K562 (cell line): ENCODE results near the gene MPDU1. TPM values are rescaled to one million over a fixed set of nuclear protein-coding genes. Genes with fewer than 3 reads are reported as not detected.
A peak's percentile ranks its signal among the peaks of the same experiment; 100 is the strongest.

Experiments
- HDAC1 ChIP-seq, 2 experiments: fragments of 450-650 bp; IDR thresholded peaks; 2 replicates each; pipeline ENCODE4 v1.6.1; 2016 to 2017; ENCODE audit warnings: inconsistent platforms in 1 of 2, mild to moderate bottlenecking in 1 of 2, moderate library complexity in 1 of 2
- LCOR ChIP-seq: sonication (generic); formaldehyde crosslinking; IDR thresholded peaks from 2 replicates; pipeline ENCODE4 v1.8.0; 2022; ENCODE audit warnings: mild to moderate bottlenecking, missing genetic modification reagents
- NR1H2 ChIP-seq: sonication (generic); formaldehyde crosslinking; IDR thresholded peaks from 2 replicates; pipeline ENCODE4 v1.4.0; 2020; ENCODE audit warnings: mild to moderate bottlenecking, missing genetic modification reagents
- SMC3 ChIP-seq: conservative IDR thresholded peaks from 2 replicates; pipeline ENCODE4 v1.6.1; 2011; ENCODE audit warnings: low read depth, low read length, improper control_type of control experiment; ENCODE audit not compliant: insufficient read depth
- ZNF75A ChIP-seq: fragments of 450-650 bp; formaldehyde crosslinking; IDR thresholded peaks from 2 replicates; pipeline ENCODE4 v1.4.0; 2020; ENCODE audit warnings: mild to moderate bottlenecking
- ZNF830 ChIP-seq: fragments of 250-450 bp; sonication (Bioruptor Pico); IDR thresholded peaks from 2 replicates; pipeline ENCODE4 v1.5.0; 2021; ENCODE audit warnings: mild to moderate bottlenecking
- polyA plus RNA-seq, 8 experiments: library from polyadenylated mRNA; depleted of rRNA in 4 of 8; stranded (reverse) in 5 of 8; unstranded in 3 of 8; fragments of >200 nt; fragmentation: Nextera tagmentation in 2 of 8; fragmentation: Illumina TruSeq in 1 of 8; extraction: Ambion mirVana in 2 of 8; extraction: Trizol in 1 of 8; gene quantifications; 2 replicates each; pipeline versions ENCODE4 v1.2.1 to v1.2.3, GENCODE V29; 2011 to 2014; ENCODE audit warnings: inconsistent platforms in 1 of 8, missing spikeins in 1 of 8
- total RNA-seq, 7 experiments: library from RNA; depleted of rRNA in 6 of 7; stranded (reverse); fragments of >200 nt in 6 of 7; fragmentation: Illumina TruSeq in 2 of 7; extraction: Trizol in 2 of 7; gene quantifications; 2 replicates each; pipeline versions ENCODE4 v1.2.1 to v1.2.3, GENCODE V29; 2011 to 2021; ENCODE audit warnings: low replicate concordance in 1 of 7
- TF ChIP-seq, protein P1 (sequence below), 2 experiments: fragments of 450-650 bp; formaldehyde crosslinking in 1 of 2; IDR thresholded peaks; 2 replicates each; pipeline versions ENCODE4 v1.4.0 to v1.6.1; 2014 to 2020; ENCODE audit warnings: mild to moderate bottlenecking in 2 of 2, borderline replicate concordance in 1 of 2, low read depth in 1 of 2
- TF ChIP-seq, protein P2 (sequence below): fragments of 250-450 bp; sonication (Bioruptor Pico); IDR thresholded peaks from 2 replicates; pipeline ENCODE4 v1.9.0; 2021; ENCODE audit warnings: mild to moderate bottlenecking
- TF ChIP-seq, protein P3 (sequence below): fragments of 450-650 bp; formaldehyde crosslinking; IDR thresholded peaks from 2 replicates; pipeline ENCODE4 v1.4.0; 2022; ENCODE audit warnings: mild to moderate bottlenecking, moderate library complexity
- TF ChIP-seq, protein P4 (sequence below): fragments of 250-450 bp; sonication (Bioruptor Pico); IDR thresholded peaks from 2 replicates; pipeline ENCODE4 v1.5.0; 2020; ENCODE audit warnings: mild to moderate bottlenecking, borderline replicate concordance
- TF ChIP-seq, protein P5 (sequence below), 2 experiments: fragments of 450-650 bp; IDR thresholded peaks; 2 replicates each; pipeline ENCODE4 v1.6.1; 2016
- TF ChIP-seq, protein P6 (sequence below): fragments of 250-450 bp; sonication (Bioruptor Pico); IDR thresholded peaks from 2 replicates; pipeline ENCODE4 v1.5.0; 2020; ENCODE audit warnings: mild to moderate bottlenecking

The MPDU1 gene
- total and polyA plus RNA-seq, 9 of the 15 experiments (the other 6 are each of a cell fraction or from before 2014, with no cell fraction given) = 4.9 to 179 (median 77.1) TPM

DNA sequence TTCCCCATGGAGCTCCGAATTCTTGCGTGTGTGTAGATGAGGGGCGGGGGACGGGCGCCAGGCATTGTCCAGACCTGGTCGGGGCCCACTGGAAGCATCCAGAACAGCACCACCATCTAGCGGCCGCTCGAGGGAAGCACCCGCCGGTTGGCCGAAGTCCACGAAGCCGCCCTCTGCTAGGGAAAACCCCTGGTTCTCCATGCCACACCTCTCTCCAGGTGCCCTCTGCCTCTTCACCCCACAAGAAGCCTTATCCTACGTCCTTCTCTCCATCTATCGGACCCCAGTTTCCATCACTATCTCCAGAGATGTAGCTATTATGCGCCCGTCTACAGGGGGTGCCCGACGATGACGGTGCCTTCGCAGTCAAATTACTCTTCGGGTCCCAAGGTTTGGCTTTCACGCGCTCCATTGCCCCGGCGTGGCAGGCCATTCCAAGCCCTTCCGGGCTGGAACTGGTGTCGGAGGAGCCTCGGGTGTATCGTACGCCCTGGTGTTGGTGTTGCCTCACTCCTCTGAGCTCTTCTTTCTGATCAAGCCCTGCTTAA lies 22.6 kb upstream of the MPDU1 start (continued):
- TF ChIP-seq, protein P1, sequence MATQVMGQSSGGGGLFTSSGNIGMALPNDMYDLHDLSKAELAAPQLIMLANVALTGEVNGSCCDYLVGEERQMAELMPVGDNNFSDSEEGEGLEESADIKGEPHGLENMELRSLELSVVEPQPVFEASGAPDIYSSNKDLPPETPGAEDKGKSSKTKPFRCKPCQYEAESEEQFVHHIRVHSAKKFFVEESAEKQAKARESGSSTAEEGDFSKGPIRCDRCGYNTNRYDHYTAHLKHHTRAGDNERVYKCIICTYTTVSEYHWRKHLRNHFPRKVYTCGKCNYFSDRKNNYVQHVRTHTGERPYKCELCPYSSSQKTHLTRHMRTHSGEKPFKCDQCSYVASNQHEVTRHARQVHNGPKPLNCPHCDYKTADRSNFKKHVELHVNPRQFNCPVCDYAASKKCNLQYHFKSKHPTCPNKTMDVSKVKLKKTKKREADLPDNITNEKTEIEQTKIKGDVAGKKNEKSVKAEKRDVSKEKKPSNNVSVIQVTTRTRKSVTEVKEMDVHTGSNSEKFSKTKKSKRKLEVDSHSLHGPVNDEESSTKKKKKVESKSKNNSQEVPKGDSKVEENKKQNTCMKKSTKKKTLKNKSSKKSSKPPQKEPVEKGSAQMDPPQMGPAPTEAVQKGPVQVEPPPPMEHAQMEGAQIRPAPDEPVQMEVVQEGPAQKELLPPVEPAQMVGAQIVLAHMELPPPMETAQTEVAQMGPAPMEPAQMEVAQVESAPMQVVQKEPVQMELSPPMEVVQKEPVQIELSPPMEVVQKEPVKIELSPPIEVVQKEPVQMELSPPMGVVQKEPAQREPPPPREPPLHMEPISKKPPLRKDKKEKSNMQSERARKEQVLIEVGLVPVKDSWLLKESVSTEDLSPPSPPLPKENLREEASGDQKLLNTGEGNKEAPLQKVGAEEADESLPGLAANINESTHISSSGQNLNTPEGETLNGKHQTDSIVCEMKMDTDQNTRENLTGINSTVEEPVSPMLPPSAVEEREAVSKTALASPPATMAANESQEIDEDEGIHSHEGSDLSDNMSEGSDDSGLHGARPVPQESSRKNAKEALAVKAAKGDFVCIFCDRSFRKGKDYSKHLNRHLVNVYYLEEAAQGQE (IDR thresholded peaks at IDR 0.05; ENCODE audit: borderline replicate concordance) = peak; percentile 59
- TF ChIP-seq, protein P1 (CRISPR knock-in tag; IDR thresholded peaks at IDR 0.05; ENCODE audit: low read depth) = no peak
- TF ChIP-seq, protein P2, sequence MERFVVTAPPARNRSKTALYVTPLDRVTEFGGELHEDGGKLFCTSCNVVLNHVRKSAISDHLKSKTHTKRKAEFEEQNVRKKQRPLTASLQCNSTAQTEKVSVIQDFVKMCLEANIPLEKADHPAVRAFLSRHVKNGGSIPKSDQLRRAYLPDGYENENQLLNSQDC (CRISPR knock-in tag) = no peak
- TF ChIP-seq, protein P3, sequence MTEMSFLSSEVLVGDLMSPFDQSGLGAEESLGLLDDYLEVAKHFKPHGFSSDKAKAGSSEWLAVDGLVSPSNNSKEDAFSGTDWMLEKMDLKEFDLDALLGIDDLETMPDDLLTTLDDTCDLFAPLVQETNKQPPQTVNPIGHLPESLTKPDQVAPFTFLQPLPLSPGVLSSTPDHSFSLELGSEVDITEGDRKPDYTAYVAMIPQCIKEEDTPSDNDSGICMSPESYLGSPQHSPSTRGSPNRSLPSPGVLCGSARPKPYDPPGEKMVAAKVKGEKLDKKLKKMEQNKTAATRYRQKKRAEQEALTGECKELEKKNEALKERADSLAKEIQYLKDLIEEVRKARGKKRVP (CRISPR knock-in tag) = no peak
- TF ChIP-seq ZNF830 (CRISPR knock-in tag) (no peak), LCOR (CRISPR knock-in tag) (no peak), ZNF75A (CRISPR knock-in tag) (no peak), NR1H2 (CRISPR knock-in tag) (no peak), HDAC1 (IDR thresholded peaks at IDR 0.05) (peak in 1 of 2 experiments; percentile 56; a peak in 1 of 4 replicates), SMC3 (peak; percentile 63; the same call in 1 of the 2 replicates)
- TF ChIP-seq, protein P4, sequence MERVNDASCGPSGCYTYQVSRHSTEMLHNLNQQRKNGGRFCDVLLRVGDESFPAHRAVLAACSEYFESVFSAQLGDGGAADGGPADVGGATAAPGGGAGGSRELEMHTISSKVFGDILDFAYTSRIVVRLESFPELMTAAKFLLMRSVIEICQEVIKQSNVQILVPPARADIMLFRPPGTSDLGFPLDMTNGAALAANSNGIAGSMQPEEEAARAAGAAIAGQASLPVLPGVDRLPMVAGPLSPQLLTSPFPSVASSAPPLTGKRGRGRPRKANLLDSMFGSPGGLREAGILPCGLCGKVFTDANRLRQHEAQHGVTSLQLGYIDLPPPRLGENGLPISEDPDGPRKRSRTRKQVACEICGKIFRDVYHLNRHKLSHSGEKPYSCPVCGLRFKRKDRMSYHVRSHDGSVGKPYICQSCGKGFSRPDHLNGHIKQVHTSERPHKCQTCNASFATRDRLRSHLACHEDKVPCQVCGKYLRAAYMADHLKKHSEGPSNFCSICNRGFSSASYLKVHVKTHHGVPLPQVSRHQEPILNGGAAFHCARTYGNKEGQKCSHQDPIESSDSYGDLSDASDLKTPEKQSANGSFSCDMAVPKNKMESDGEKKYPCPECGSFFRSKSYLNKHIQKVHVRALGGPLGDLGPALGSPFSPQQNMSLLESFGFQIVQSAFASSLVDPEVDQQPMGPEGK (CRISPR knock-in tag) = no peak
- TF ChIP-seq, protein P5, sequence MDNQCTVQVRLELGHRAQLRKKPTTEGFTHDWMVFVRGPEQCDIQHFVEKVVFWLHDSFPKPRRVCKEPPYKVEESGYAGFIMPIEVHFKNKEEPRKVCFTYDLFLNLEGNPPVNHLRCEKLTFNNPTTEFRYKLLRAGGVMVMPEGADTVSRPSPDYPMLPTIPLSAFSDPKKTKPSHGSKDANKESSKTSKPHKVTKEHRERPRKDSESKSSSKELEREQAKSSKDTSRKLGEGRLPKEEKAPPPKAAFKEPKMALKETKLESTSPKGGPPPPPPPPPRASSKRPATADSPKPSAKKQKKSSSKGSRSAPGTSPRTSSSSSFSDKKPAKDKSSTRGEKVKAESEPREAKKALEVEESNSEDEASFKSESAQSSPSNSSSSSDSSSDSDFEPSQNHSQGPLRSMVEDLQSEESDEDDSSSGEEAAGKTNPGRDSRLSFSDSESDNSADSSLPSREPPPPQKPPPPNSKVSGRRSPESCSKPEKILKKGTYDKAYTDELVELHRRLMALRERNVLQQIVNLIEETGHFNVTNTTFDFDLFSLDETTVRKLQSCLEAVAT (IDR thresholded peaks at IDR 0.05) = 0 out of 4 replicates have a peak, but pooled peaks of 1 of the 2 experiments have one; percentile 41
- TF ChIP-seq, protein P6, sequence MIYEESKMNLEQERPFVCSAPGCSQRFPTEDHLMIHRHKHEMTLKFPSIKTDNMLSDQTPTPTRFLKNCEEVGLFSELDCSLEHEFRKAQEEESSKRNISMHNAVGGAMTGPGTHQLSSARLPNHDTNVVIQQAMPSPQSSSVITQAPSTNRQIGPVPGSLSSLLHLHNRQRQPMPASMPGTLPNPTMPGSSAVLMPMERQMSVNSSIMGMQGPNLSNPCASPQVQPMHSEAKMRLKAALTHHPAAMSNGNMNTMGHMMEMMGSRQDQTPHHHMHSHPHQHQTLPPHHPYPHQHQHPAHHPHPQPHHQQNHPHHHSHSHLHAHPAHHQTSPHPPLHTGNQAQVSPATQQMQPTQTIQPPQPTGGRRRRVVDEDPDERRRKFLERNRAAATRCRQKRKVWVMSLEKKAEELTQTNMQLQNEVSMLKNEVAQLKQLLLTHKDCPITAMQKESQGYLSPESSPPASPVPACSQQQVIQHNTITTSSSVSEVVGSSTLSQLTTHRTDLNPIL (CRISPR knock-in tag) = no peak
